Stimulated activated CD4-positive, alpha-beta T cell treated with anti-CD3 and anti-CD28 coated beads, Interleukin-15, amount 100 ng/mL, for 24 hours (primary cell): ENCODE data around the gene PARD3B.

Source experiments
- DNase-seq: peaks from one replicate; pipeline ENCODE4 v3.0.0-alpha.2; 2020

The PARD3B gene

GRCh38 chr2:205495819-205496218 lies 950.5 kb downstream of the PARD3B start:
- DNase-seq, result no peak

- DNase-seq, result no peak
Observed at GRCh38 chr2:205496370-205496769, 951.1 kb downstream of the PARD3B start.

GRCh38 chr2:205496772-205497171 lies 951.5 kb downstream of the PARD3B start:
- DNase-seq, result no peak

GRCh38 chr2:205499006-205499405 lies 953.7 kb downstream of the PARD3B start:
- DNase-seq, result no peak

GRCh38 chr2:205500065-205500464 lies 954.8 kb downstream of the PARD3B start:
- no peak for DNase-seq

GRCh38 chr2:205500951-205501350 lies 955.7 kb downstream of the PARD3B start:
- DNase-seq, result no peak

- no peak for DNase-seq
Observed at GRCh38 chr2:205501826-205502225, 956.6 kb downstream of the PARD3B start.

GRCh38 chr2:205505371-205505770 lies 960.1 kb downstream of the PARD3B start:
- no peak for DNase-seq

- DNase-seq, result no peak
Observed at GRCh38 chr2:205509655-205510054, 964.4 kb downstream of the PARD3B start.

- DNase-seq, result no peak
Observed at GRCh38 chr2:205510345-205510744, 965.1 kb downstream of the PARD3B start.

GRCh38 chr2:205511221-205511620 lies 965.9 kb downstream of the PARD3B start:
- no peak for DNase-seq

- no peak for DNase-seq
Observed at GRCh38 chr2:205511641-205512040, 966.4 kb downstream of the PARD3B start.

- DNase-seq, result no peak
Observed at GRCh38 chr2:205520311-205520710, 975.0 kb downstream of the PARD3B start.

GRCh38 chr2:205524656-205525055 lies 979.4 kb downstream of the PARD3B start:
- no peak for DNase-seq

GRCh38 chr2:205527801-205528200 lies 982.5 kb downstream of the PARD3B start:
- no peak for DNase-seq

GRCh38 chr2:205531072-205531471 lies 985.8 kb downstream of the PARD3B start:
- DNase-seq, result no peak

GRCh38 chr2:205531489-205532148 lies 986.3 kb downstream of the PARD3B start:
- no peak for DNase-seq

- DNase-seq, result no peak
Observed at GRCh38 chr2:205535001-205535400, 989.7 kb downstream of the PARD3B start.

- peak; percentile 7 for DNase-seq
Observed at GRCh38 chr2:205539603-205540002, 994.3 kb downstream of the PARD3B start.

GRCh38 chr2:205540036-205540435 lies 994.8 kb downstream of the PARD3B start:
- DNase-seq, result no peak

- peak; percentile 7 for DNase-seq
Observed at GRCh38 chr2:205543262-205543843, 998.1 kb downstream of the PARD3B start.

- DNase-seq, result no peak
Observed at GRCh38 chr2:205543937-205544702, 998.8 kb downstream of the PARD3B start.

GRCh38 chr2:205545971-205546816 lies 1000.9 kb downstream of the PARD3B start:
- DNase-seq, result no peak
